BJ (cell line): Measurements from ENCODE around the gene CRYGA. TPM values are rescaled to one million over a fixed set of nuclear protein-coding genes. Genes with fewer than 3 reads are reported as not detected.

Experiments used
- CTCF ChIA-PET: fragments of 350-600 bp; formaldehyde crosslinking; extraction: SDS; loops from one replicate; lab custom pipeline; 2021; ENCODE audit warnings: antibody characterized with exemption, inconsistent platforms; lab: Yijun Ruan, JAX
- POLR2A ChIA-PET: fragments of 300-600 bp; sonication (Branson Sonifier 250); formaldehyde crosslinking; extraction: SDS; loops from one replicate; lab custom pipeline; 2021; ENCODE audit warnings: antibody characterized with exemption; lab: Charles Lee
- DNase-seq: peaks from one replicate; pipeline ENCODE4 v3.0.0-alpha.2; 2011; ENCODE audit warnings: low read depth
- H3K27me3 ChIP-seq: 2 replicates; pipeline ENCODE4 v1.6.0; 2011; ENCODE audit warnings: low read length; ENCODE audit not compliant: control insufficient read depth, insufficient read depth
- H3K36me3 ChIP-seq: 2 replicates; pipeline ENCODE4 v1.5.1; 2011; ENCODE audit warnings: low read length; ENCODE audit not compliant: control insufficient read depth, insufficient read depth
- H3K4me3 ChIP-seq: 2 replicates; pipeline ENCODE4 v1.5.1; 2011; ENCODE audit warnings: low read depth, mild to moderate bottlenecking, control low read depth, low read length
- CTCF ChIP-seq: IDR thresholded peaks from 2 replicates; pipeline ENCODE4 v1.5.1; 2011; ENCODE audit warnings: low read depth, mild to moderate bottlenecking, control low read depth, inconsistent platforms, low read length, moderate library complexity; ENCODE audit not compliant: insufficient read depth
- polyA plus RNA-seq: library from polyadenylated mRNA; depleted of rRNA; stranded (reverse); fragments of >200 nt; gene quantifications from 2 replicates; pipeline ENCODE4 v1.2.3, GENCODE V29; 2011

The CRYGA gene
- polyA plus RNA-seq, 1 experiment: not detected

DNA sequence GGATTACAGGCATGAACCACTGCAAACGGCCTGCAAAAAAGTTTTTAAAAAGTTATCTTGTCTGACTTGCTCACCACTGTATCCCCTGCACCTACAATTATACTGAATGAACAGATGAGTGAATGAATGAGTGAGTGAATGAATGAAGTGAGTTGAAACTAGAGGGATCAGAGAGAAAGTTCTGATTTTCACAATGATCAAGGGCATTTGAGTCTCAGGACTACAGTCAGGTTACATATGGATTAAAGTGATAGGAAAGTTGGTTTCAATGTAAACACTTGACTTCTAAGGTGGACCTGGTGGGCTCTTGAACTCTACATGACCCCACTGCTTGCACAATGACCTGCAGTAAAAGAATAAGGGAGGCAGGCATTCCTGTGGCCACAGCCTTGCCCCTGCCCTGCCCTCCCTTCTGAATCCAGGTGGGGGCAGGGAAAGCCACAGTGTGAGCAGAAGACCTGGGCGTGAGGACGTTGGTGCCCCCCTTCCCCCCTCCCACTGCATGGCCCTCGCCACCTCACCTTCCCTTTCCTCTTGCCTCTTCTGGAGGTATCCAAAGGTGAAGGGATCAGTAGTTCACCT, 15.7 kb upstream of the CRYGA start:
- no peak for DNase-seq
- Histone ChIP-seq H3K27me3 (peaks cover 2% of the 10 kb centered on the region; the same call in 1 of the 2 replicates), H3K4me3 (no peak overlapping the region), H3K36me3 (no peaks in the 10 kb centered on the region)
- POLR2A ChIA-PET: no interaction called here
- TF ChIP-seq CTCF: no peak
- CTCF ChIA-PET: interaction anchor here (1.1 kb wide), 1 partner anchor 73 kb away, joined by 4 read pairs; no protein-coding TSS in a partner anchor

DNA sequence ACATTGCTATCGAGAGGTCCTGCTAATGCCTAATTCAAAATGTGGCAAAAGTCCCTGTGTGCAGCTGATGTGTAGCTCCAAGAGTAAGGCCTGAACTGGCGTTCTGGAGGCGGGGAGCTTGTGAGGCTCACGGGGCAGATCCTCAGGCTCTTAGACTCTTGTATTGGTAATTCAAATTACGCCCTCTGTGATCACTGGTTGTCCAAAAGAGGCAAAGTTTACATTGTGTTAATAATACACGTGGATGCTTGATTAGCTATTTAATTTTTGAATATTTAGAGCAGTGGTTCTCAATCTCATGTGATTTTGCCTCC, 12.4 kb upstream of the CRYGA start:
- POLR2A ChIA-PET: no interaction called here
- no peak for DNase-seq
- no peak for TF ChIP-seq CTCF
- CTCF ChIA-PET: interaction anchor here (0.6 to 2.5 kb wide), 19 partner anchors 11 to 1517 kb away, joined by 3 to 21 read pairs (median 4); partner anchors contain the start of genes C2orf80 and IDH1
- Histone ChIP-seq H3K27me3 (no peaks in the 10 kb centered on the region), H3K4me3 (no peak overlapping the region), H3K36me3 (no peaks in the 10 kb centered on the region)

DNA sequence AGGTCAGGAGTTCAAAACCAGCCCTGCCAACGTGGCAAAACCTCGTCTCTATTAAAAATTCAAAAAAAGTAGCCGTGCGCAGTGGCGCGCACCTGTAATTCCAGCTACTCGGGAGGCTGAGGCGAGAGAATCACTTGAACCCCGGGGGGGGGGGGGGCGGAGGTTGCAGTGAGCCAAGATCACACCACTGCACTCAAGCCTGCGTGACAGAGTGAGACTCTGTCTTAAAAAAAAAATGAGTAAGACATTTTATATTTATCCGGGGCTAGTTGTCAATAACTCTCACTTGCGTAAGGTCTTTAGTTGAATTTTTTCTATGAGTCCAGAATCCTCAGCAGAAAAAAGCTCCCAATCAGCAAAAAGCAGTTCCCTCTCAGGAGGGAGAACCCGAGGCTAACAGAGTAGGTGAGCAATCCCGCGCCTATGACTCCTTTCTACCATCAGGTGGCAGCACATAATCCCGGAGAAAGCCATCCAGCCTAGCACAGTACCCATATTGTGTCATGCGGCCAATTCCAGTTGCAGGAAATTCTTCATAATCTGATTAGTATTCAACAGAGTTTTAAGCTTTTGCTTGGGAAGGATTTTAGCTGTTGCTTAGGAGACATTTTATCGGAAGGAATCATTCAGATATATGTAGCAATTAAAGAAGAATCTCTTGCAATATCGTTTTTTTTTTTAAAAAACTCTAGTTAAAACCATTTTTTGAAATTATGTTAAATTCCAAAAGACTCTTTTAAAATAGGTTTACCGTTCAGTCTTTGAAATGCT, 11.9 kb upstream of the CRYGA start:
- peak; percentile 9 for DNase-seq
- no peaks in the 10 kb centered on the region for H3K27me3 ChIP-seq
- ChIA-PET CTCF (interaction anchor here (0.6 to 2.5 kb wide), 24 partner anchors 8 to 1517 kb away, joined by 3 to 21 read pairs (median 4); partner anchors contain the start of genes C2orf80 and IDH1), POLR2A (no interaction called here)
- TF ChIP-seq CTCF: peak; percentile 95
- H3K4me3 ChIP-seq: no peak overlapping the region
- no peaks in the 10 kb centered on the region for H3K36me3 ChIP-seq

DNA sequence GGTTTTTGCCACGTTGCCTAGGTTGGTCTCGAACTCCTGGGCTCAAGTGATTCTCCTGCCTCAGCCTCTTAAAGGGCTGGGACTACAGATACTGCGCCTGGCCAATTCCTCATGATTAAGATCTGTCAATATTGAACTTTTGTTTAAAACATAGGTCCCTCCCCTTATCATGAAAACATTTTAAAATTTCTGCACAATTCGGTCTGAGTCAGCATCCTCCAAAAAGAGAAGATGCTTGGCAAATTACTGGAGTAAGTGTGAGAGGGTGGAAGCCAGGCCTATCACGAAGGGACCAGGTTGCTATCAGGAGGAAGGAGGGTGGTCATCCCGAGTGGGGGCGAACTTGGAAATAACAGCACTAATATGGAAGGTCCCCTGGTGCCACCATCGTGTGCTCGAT, 10.8 kb upstream of the CRYGA start:
- H3K4me3 ChIP-seq: no peak overlapping the region
- H3K27me3 ChIP-seq: no peaks in the 10 kb centered on the region
- H3K36me3 ChIP-seq: no peaks in the 10 kb centered on the region
- CTCF ChIA-PET: interaction anchor here (1.0 to 2.5 kb wide), 7 partner anchors 9 to 428 kb away, joined by 3 to 21 read pairs (median 4); partner anchors contain the start of gene IDH1
- no peak for TF ChIP-seq CTCF
- POLR2A ChIA-PET: no interaction called here
- DNase-seq: no peak

GRCh38 chr2:208172125-208172524, 8.7 kb upstream of the CRYGA start:
- DNase-seq: no peak
- no peak for TF ChIP-seq CTCF
- Histone ChIP-seq H3K27me3 (no peaks in the 10 kb centered on the region), H3K36me3 (no peaks in the 10 kb centered on the region), H3K4me3 (no peak overlapping the region)
- ChIA-PET CTCF (interaction anchor here (1.6 kb wide), 1 partner anchor 12 kb away, joined by 3 read pairs; no protein-coding TSS in a partner anchor), POLR2A (no interaction called here)
